ENCODE data around the gene ZIC2.

DNA sequence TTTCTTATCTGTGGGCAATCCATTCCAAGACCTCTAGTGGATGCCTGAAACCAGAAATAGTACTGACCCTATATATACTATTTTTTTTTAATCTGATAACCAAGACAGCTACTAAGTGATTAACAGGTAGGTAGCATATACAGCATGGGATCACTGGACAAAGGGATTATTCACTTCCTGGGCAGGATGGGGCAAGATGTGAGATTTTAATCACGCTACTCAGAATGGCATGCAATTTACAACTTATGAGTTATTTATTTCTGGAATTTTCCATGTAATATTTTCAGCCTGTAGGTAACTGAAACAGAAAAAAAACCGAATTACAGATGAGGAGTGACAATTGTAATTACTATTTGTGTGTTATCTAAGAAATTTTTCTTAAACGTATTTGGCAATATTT lies 41.2 kb downstream of the ZIC2 start:
- TF ChIP-seq, protein P1, sequence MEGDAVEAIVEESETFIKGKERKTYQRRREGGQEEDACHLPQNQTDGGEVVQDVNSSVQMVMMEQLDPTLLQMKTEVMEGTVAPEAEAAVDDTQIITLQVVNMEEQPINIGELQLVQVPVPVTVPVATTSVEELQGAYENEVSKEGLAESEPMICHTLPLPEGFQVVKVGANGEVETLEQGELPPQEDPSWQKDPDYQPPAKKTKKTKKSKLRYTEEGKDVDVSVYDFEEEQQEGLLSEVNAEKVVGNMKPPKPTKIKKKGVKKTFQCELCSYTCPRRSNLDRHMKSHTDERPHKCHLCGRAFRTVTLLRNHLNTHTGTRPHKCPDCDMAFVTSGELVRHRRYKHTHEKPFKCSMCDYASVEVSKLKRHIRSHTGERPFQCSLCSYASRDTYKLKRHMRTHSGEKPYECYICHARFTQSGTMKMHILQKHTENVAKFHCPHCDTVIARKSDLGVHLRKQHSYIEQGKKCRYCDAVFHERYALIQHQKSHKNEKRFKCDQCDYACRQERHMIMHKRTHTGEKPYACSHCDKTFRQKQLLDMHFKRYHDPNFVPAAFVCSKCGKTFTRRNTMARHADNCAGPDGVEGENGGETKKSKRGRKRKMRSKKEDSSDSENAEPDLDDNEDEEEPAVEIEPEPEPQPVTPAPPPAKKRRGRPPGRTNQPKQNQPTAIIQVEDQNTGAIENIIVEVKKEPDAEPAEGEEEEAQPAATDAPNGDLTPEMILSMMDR (conservative IDR thresholded peaks at IDR 0.05 in 1 of 2, IDR thresholded peaks at IDR 0.05 in 1 of 2; ENCODE audit: low read depth in 1 of 2, low read length in 2 of 2): no peak
- TF ChIP-seq EZH2 (IDR thresholded peaks at IDR 0.05; ENCODE audit: low read length, missing control alignments): no peak

Data from fibroblast of lung (primary cell).